ENCODE measurements around the gene BMP6. TPM values are rescaled to one million over a fixed set of nuclear protein-coding genes. Genes with fewer than 3 reads are reported as not detected.

BMP6 gene
- total RNA-seq, 1 donor from 2014 or later: 6.6 TPM

DNA sequence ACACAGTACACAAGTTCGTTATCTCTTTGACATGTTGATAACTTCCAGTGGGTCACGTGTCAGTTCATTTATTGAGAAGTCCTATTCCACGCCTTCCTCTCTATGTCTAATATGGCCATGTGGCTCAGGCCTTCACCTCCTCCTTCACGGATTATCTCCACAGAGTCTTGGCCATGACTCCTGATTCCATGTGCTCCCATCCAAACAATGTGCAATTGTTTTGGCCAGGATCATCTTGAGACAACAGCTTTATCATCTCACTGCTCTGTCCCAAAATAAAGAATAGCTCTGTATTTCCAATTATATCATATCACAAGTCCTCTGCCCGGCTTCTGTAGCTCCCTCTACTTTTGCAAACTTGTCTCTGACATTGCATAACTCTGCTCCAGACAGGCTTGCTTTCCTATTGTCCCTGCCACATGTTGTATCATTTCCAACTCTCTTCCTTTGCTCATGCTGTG is 195.8 kb downstream of the BMP6 start:
- Histone ChIP-seq H3K36me3 (no peaks in the 10 kb centered on the region), H3K27ac (no peak overlapping the region), H3K27me3 (ENCODE audit: low read depth) (no peaks in the 10 kb centered on the region), H3K4me1 (no peaks in the 10 kb centered on the region), H3K9me3 (peaks cover 5% of the 10 kb centered on the region), H3K4me3 (no peak overlapping the region)
- DNase-seq (no peak), ATAC-seq (no peak)
- intact Hi-C loops (cut with DNase I): no loop called here
- TF ChIP-seq, protein P1, sequence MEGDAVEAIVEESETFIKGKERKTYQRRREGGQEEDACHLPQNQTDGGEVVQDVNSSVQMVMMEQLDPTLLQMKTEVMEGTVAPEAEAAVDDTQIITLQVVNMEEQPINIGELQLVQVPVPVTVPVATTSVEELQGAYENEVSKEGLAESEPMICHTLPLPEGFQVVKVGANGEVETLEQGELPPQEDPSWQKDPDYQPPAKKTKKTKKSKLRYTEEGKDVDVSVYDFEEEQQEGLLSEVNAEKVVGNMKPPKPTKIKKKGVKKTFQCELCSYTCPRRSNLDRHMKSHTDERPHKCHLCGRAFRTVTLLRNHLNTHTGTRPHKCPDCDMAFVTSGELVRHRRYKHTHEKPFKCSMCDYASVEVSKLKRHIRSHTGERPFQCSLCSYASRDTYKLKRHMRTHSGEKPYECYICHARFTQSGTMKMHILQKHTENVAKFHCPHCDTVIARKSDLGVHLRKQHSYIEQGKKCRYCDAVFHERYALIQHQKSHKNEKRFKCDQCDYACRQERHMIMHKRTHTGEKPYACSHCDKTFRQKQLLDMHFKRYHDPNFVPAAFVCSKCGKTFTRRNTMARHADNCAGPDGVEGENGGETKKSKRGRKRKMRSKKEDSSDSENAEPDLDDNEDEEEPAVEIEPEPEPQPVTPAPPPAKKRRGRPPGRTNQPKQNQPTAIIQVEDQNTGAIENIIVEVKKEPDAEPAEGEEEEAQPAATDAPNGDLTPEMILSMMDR (IDR thresholded peaks at IDR 0.05): no peak

DNA sequence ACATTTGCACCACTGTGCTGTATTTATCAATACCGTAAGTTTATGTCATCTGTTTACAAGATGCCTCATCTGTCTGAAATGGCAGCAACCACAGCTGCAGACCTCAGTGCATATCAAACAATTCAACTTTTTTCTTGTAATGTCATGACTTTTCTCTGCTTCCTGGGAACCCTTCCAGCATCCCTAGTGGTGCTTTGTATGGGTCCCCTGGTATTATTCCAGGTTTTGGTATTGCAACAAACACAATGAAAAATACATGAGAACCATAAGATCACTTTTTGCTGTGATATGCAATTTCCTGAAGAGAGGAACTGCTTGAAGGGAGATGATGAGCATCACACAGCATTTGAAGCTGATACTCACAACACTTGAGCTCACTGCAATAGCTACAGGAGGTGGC is 196.7 kb downstream of the BMP6 start:
- H3K27ac ChIP-seq: no peak overlapping the region
- peaks cover 5% of the 10 kb centered on the region for H3K9me3 ChIP-seq
- no peaks in the 10 kb centered on the region for H3K27me3 ChIP-seq (ENCODE audit: low read depth)
- DNase-seq (no peak), ATAC-seq (no peak)
- no peaks in the 10 kb centered on the region for H3K36me3 ChIP-seq
- H3K4me3 ChIP-seq: no peak overlapping the region
- intact Hi-C loops (cut with DNase I): no loop called here
- TF ChIP-seq, protein P1 (IDR thresholded peaks at IDR 0.05): no peak
- no peaks in the 10 kb centered on the region for H3K4me1 ChIP-seq

DNA sequence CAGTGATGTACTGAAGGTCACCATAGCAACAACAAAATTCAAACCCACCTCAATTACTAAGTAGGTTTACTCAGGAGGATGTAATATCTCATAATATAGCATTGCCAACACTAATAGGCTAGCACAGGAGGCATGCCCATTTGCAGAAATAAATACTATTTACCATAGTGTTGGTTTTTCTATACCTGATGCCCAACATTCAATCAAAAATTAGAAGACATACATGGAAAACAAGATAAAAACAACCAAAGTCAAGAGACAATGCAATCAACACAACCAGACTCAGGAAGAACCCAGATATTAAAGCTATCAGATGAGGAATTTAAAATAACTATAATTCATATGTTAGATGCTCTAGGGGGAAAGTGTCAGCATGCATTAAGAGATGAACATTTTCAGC is 199.0 kb downstream of the BMP6 start:
- ATAC-seq (no peak), DNase-seq (no peak)
- no peak overlapping the region for H3K27ac ChIP-seq
- TF ChIP-seq, protein P1 (IDR thresholded peaks at IDR 0.05): no peak
- H3K27me3 ChIP-seq (ENCODE audit: low read depth): no peaks in the 10 kb centered on the region
- no peak overlapping the region for H3K4me3 ChIP-seq
- H3K9me3 ChIP-seq: peaks cover 5% of the 10 kb centered on the region
- H3K36me3 ChIP-seq: no peaks in the 10 kb centered on the region
- intact Hi-C loops (cut with DNase I): no loop called here
- no peaks in the 10 kb centered on the region for H3K4me1 ChIP-seq

Other genes with a start within 250 kb of the BMP6 start
- gene DSP, start 184.4 kb upstream of the BMP6 start, total RNA-seq: 22.8 TPM
- gene SNRNP48, start 135.9 kb upstream of the BMP6 start, total RNA-seq: 9.3 TPM
- gene TXNDC5, start 184.7 kb downstream of the BMP6 start, total RNA-seq: 98.3 TPM